NK-92 treated with Interleukin-12 subunit alpha and Interleukin-12 subunit beta, amount 100 ng/mL, for 24 hours (cell line): Measurements from ENCODE around the gene LRRC52.

Experiments used
- DNase-seq: peaks from one replicate; lab custom pipeline; 2025; lab: John Stamatoyannopoulos, UW

The LRRC52 gene

GRCh38 chr1:165537356-165538109 lies 6.3 kb upstream of the LRRC52 start:
- no peak for DNase-seq

- no peak for DNase-seq
These were observed 4.5 kb upstream of the LRRC52 start for GRCh38 chr1:165539306-165539705.

GRCh38 chr1:165539908-165540307 lies 3.9 kb upstream of the LRRC52 start:
- DNase-seq, result no peak

- no peak for DNase-seq
These were observed 1.7 kb upstream of the LRRC52 start for GRCh38 chr1:165542015-165542631.

GRCh38 chr1:165542647-165543046 lies 1.2 kb upstream of the LRRC52 start:
- no peak for DNase-seq

- DNase-seq, result no peak
These were observed 1.2 kb downstream of the LRRC52 start for GRCh38 chr1:165544996-165545395.

- no peak for DNase-seq
These were observed 2.2 kb downstream of the LRRC52 start for GRCh38 chr1:165545974-165546373.

GRCh38 chr1:165549973-165550372 lies 6.2 kb downstream of the LRRC52 start:
- DNase-seq, result no peak

GRCh38 chr1:165551469-165551868 lies 7.7 kb downstream of the LRRC52 start:
- no peak for DNase-seq

GRCh38 chr1:165560883-165561656 lies 17.3 kb downstream of the LRRC52 start:
- no peak for DNase-seq

GRCh38 chr1:165562571-165562970 lies 18.8 kb downstream of the LRRC52 start:
- DNase-seq, result no peak

- no peak for DNase-seq
These were observed 19.8 kb downstream of the LRRC52 start for GRCh38 chr1:165563551-165563950.

GRCh38 chr1:165564561-165564960 lies 20.8 kb downstream of the LRRC52 start:
- DNase-seq, result no peak

- no peak for DNase-seq
These were observed 22.1 kb downstream of the LRRC52 start for GRCh38 chr1:165565751-165566490.

GRCh38 chr1:165570078-165570477 lies 26.3 kb downstream of the LRRC52 start:
- DNase-seq, result no peak

- no peak for DNase-seq
These were observed 30.0 kb downstream of the LRRC52 start for GRCh38 chr1:165573787-165574186.

- no peak for DNase-seq
These were observed 30.5 kb downstream of the LRRC52 start for GRCh38 chr1:165574295-165574694.

GRCh38 chr1:165575468-165576099 lies 31.8 kb downstream of the LRRC52 start:
- DNase-seq, result no peak

GRCh38 chr1:165576536-165576935 lies 32.7 kb downstream of the LRRC52 start:
- DNase-seq, result no peak

- no peak for DNase-seq
These were observed 33.9 kb downstream of the LRRC52 start for GRCh38 chr1:165577707-165578106.

- no peak for DNase-seq
These were observed 37.4 kb downstream of the LRRC52 start for GRCh38 chr1:165580931-165581871.
